Mucosa of stomach (tissue), 1 donor: Measurements from ENCODE around the gene RPL29.

ENCODE experiments used
- H3K27me3 ChIP-seq: one replicate; pipeline ENCODE4 v1.7.0; 2013; ENCODE audit warnings: mild to moderate bottlenecking, low read length; ENCODE audit not compliant: control insufficient read depth, insufficient read depth
- H3K36me3 ChIP-seq: one replicate; pipeline ENCODE4 v1.7.0; 2013; ENCODE audit warnings: low read length; ENCODE audit not compliant: control insufficient read depth, insufficient read depth
- H3K4me1 ChIP-seq: one replicate; pipeline ENCODE4 v1.7.0; 2013; ENCODE audit warnings: mild to moderate bottlenecking, low read length; ENCODE audit not compliant: control insufficient read depth, insufficient read depth
- H3K4me3 ChIP-seq: one replicate; pipeline ENCODE4 v1.7.0; 2013; ENCODE audit warnings: low read length
- H3K9ac ChIP-seq: one replicate; pipeline ENCODE4 v1.7.0; 2013; ENCODE audit warnings: mild to moderate bottlenecking, low read length, moderate library complexity
- H3K9me3 ChIP-seq: one replicate; pipeline ENCODE4 v1.7.0; 2013; ENCODE audit warnings: mild to moderate bottlenecking, low read length, moderate library complexity; ENCODE audit not compliant: control insufficient read depth
- donor health status: Pancreatic carcinoma.

RPL29 gene

GRCh38 chr3:51971350-51971749, 24.3 kb downstream of the RPL29 start:
- H3K4me1 ChIP-seq = peaks cover 48% of the 10 kb centered on the region
- H3K27me3 ChIP-seq = no peaks in the 10 kb centered on the region
- no peak overlapping the region for H3K9ac ChIP-seq
- H3K36me3 ChIP-seq = no peaks in the 10 kb centered on the region
- H3K4me3 ChIP-seq = no peak overlapping the region
- no peaks in the 10 kb centered on the region for H3K9me3 ChIP-seq

GRCh38 chr3:51970606-51971300, 24.9 kb downstream of the RPL29 start:
- Histone ChIP-seq H3K9ac (no peak overlapping the region), H3K4me3 (no peak overlapping the region), H3K4me1 (peaks cover 50% of the 10 kb centered on the region), H3K27me3 (no peaks in the 10 kb centered on the region), H3K36me3 (no peaks in the 10 kb centered on the region), H3K9me3 (no peaks in the 10 kb centered on the region)

DNA sequence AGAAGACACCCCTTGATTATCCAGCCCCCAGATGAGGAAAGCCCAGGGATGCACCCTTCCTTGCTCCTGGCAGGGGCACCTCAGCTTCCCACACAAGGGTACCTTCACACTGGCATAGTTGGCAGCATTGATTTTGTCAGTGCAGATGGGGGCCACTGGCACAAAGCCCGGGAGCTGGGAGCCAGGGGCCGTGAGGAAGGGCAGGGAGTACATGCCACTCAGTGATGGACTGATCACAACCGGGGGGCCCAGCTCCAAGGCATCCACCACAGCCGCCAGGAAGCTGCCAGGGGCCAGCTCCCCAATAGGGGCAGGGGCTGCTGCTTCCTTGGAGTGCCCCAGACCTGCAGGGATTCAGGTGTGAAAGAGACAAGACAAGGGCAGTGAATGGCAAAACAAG, 25.9 kb downstream of the RPL29 start:
- H3K4me3 ChIP-seq = no peak overlapping the region
- no peaks in the 10 kb centered on the region for H3K9me3 ChIP-seq
- H3K9ac ChIP-seq = no peak overlapping the region
- no peaks in the 10 kb centered on the region for H3K36me3 ChIP-seq
- no peaks in the 10 kb centered on the region for H3K27me3 ChIP-seq
- H3K4me1 ChIP-seq = peaks cover 50% of the 10 kb centered on the region

- H3K27me3 ChIP-seq = no peaks in the 10 kb centered on the region
- H3K36me3 ChIP-seq = no peaks in the 10 kb centered on the region
- H3K4me1 ChIP-seq = peaks cover 43% of the 10 kb centered on the region
- no peak overlapping the region for H3K4me3 ChIP-seq
- no peaks in the 10 kb centered on the region for H3K9me3 ChIP-seq
- H3K9ac ChIP-seq = no peak overlapping the region
Measured at GRCh38 chr3:51968883-51969678, 26.6 kb downstream of the RPL29 start.

- Histone ChIP-seq H3K4me3 (peak overlapping the region; percentile 50), H3K36me3 (no peaks in the 10 kb centered on the region), H3K27me3 (no peaks in the 10 kb centered on the region), H3K4me1 (peaks cover 37% of the 10 kb centered on the region), H3K9ac (peak overlapping the region; percentile 81), H3K9me3 (no peaks in the 10 kb centered on the region)
Measured at GRCh38 chr3:51968170-51968775, 27.4 kb downstream of the RPL29 start.

- peak within 1 kb of the TSS; percentile 81 for H3K9ac ChIP-seq
Measured at GRCh38 chr3:51967384-51968169, 28.1 kb downstream of the RPL29 start, which contains the start of gene PCBP4. Gene PCBP4, minus strand, starts transcription at chr3:51967454. Its CDS starts 6,214 bp downstream, at chr3:51961240.

DNA sequence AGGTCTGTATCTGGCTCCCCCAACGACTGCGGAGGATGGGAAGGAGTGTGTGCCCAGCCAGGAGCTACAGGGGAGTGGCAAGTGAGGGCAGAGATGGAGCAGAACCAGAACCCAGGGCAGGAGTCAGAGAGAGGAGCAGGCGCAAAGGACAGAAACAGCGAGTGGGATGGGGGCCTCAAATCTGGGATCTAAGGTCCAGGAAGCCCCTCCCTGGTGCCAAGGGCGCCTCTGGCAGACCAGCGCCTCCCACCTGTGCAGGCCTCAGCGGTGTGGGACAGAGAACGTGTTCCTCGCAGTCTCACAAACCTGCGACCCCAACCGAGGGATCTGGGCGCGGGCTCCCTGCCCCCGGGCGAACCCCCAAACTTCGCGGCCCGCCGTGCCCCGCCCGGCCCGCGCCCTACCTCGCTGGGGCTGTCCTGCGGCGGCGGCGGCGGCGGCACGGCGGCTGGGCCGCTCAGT, 28.7 kb downstream of the RPL29 start:
- H3K27me3 ChIP-seq = no peaks in the 10 kb centered on the region
- H3K4me3 ChIP-seq = peak overlapping the region; percentile 47
- no peaks in the 10 kb centered on the region for H3K9me3 ChIP-seq
- no peaks in the 10 kb centered on the region for H3K36me3 ChIP-seq
- H3K4me1 ChIP-seq = peaks cover 37% of the 10 kb centered on the region
- H3K9ac ChIP-seq = peak overlapping the region; percentile 63

More at GRCh38 chr3:51967384-51968169, 28.1 kb downstream of the RPL29 start, which contains the start of gene PCBP4:
- Histone ChIP-seq H3K4me1 (peaks cover 37% of the 10 kb centered on the region), H3K36me3 (no peaks in the 10 kb centered on the region), H3K9me3 (no peaks in the 10 kb centered on the region), H3K4me3 (peak within 1 kb of the TSS; percentile 50), H3K27me3 (no peaks in the 10 kb centered on the region)

GRCh38 chr3:51966486-51966885, 29.2 kb downstream of the RPL29 start:
- no peaks in the 10 kb centered on the region for H3K27me3 ChIP-seq
- H3K4me3 ChIP-seq = peak overlapping the region; percentile 47
- no peaks in the 10 kb centered on the region for H3K9me3 ChIP-seq
- H3K4me1 ChIP-seq = peaks cover 37% of the 10 kb centered on the region
- H3K9ac ChIP-seq = peak overlapping the region; percentile 63
- no peaks in the 10 kb centered on the region for H3K36me3 ChIP-seq

GRCh38 chr3:51966016-51966415, 29.7 kb downstream of the RPL29 start:
- no peak overlapping the region for H3K4me3 ChIP-seq
- H3K27me3 ChIP-seq = no peaks in the 10 kb centered on the region
- H3K36me3 ChIP-seq = no peaks in the 10 kb centered on the region
- H3K4me1 ChIP-seq = peaks cover 37% of the 10 kb centered on the region
- no peaks in the 10 kb centered on the region for H3K9me3 ChIP-seq
- H3K9ac ChIP-seq = no peak overlapping the region

GRCh38 chr3:51964521-51964920, 31.2 kb downstream of the RPL29 start:
- H3K4me1 ChIP-seq = peaks cover 28% of the 10 kb centered on the region
- no peak overlapping the region for H3K9ac ChIP-seq
- H3K27me3 ChIP-seq = no peaks in the 10 kb centered on the region
- H3K9me3 ChIP-seq = no peaks in the 10 kb centered on the region
- H3K36me3 ChIP-seq = no peaks in the 10 kb centered on the region
- H3K4me3 ChIP-seq = no peak overlapping the region

DNA sequence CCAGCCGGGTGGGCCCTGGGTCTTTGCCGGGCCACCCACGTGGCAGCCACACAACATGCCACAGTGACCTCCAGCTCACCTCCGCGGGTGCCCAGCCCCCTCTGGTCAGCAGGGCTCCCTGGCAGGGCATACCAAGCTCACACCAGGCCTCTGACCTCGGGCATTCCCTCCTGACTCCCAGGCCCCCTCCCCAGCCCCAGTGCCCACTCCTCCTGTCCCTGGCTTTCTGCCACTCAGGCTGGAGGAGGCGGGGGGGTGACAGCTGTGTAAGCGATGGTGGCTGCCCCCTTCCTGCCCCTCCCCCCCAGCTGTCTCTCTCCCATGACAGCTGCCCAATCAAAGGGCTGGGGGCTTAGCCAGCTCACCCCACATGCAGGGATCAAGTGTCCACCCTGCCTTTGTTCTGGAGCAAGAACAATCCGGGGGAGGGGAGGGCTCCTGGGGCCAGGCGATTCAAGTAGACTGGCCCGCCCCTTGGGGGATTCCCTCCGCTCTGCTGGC, 31.7 kb downstream of the RPL29 start:
- no peaks in the 10 kb centered on the region for H3K27me3 ChIP-seq
- no peak overlapping the region for H3K4me3 ChIP-seq
- H3K9ac ChIP-seq = no peak overlapping the region
- no peaks in the 10 kb centered on the region for H3K36me3 ChIP-seq
- H3K4me1 ChIP-seq = peaks cover 28% of the 10 kb centered on the region
- H3K9me3 ChIP-seq = no peaks in the 10 kb centered on the region
